ENCODE results near the gene EBLN2.

DNA sequence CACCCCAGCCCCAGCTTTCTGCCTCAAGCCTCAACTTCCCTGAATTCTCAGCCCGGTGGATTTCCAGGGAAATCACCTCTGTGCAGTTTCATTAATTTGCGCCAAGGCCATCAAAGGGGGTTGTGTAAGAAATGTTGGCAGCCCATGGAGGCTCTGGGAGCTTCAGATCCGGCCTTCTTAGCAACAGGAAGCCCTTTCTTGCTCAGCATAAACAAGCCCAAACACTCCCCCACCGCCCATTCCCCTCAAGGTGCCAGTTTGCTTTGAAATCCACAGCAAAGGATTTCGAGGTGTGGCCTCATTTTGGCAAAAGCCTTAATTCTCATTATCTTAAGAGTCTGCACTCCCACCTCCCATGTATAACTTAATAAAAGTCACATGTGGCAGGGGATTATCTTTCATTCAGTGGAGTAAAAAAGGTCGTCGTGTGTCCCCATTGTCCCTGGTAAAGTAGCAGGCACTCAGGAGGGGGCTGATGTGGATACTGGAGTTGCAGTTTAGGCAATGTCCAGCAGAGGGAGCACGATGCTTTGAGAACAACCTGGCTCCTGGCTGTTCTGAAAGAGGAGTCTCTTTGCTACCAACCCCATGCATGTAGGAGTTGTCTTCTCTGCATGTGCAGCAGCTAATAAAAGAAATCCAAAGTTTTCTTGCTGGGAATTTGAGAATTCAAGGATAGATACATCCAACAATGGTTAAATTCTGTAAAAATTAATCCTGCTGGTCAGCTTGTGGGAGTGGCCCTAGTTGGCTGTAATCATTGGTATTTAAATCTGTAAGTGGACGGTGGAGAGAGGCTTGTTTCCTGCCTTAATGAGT, 39.5 kb downstream of the EBLN2 start:
- TF ChIP-seq POLR2AphosphoS5 (IDR thresholded peaks at IDR 0.05; ENCODE audit: borderline replicate concordance, low read depth, low read length) (no peak), EZH2 (IDR thresholded peaks at IDR 0.05) (no peak)
